IPS-15b (cell line): ENCODE results near the gene CD63.

Experiments used
- H3K27me3 ChIP-seq: one replicate; pipeline ENCODE4 v1.6.1; 2013; ENCODE audit warnings: low read length; ENCODE audit not compliant: control insufficient read depth, insufficient read depth
- H3K36me3 ChIP-seq: one replicate; pipeline ENCODE4 v1.6.1; 2013; ENCODE audit warnings: low read length; ENCODE audit not compliant: control insufficient read depth, insufficient read depth
- H3K4me1 ChIP-seq: one replicate; pipeline ENCODE4 v1.6.1; 2013; ENCODE audit warnings: mild to moderate bottlenecking, low read length; ENCODE audit not compliant: control insufficient read depth, insufficient read depth
- H3K4me3 ChIP-seq: one replicate; pipeline ENCODE4 v1.5.1; 2013; ENCODE audit warnings: low read depth, low read length
- H3K9ac ChIP-seq: one replicate; pipeline ENCODE4 v1.6.1; 2013; ENCODE audit warnings: low read depth, mild to moderate bottlenecking, low read length
- H3K9me3 ChIP-seq: one replicate; pipeline ENCODE4 v1.6.1; 2013; ENCODE audit warnings: mild to moderate bottlenecking, low read length; ENCODE audit not compliant: control insufficient read depth, insufficient read depth

Gene CD63

GRCh38 chr12:55736780-55737580, 8.2 kb upstream of the CD63 start:
- H3K9ac ChIP-seq = peak overlapping the region; percentile 14
- H3K9me3 ChIP-seq = no peaks in the 10 kb centered on the region
- peaks cover 10% of the 10 kb centered on the region for H3K4me1 ChIP-seq
- H3K27me3 ChIP-seq = no peaks in the 10 kb centered on the region
- peaks cover 5% of the 10 kb centered on the region for H3K36me3 ChIP-seq
- H3K4me3 ChIP-seq = no peak overlapping the region

GRCh38 chr12:55736076-55736475, 7.3 kb upstream of the CD63 start:
- Histone ChIP-seq H3K9ac (no peak overlapping the region), H3K36me3 (peaks cover 5% of the 10 kb centered on the region), H3K4me1 (peaks cover 7% of the 10 kb centered on the region), H3K9me3 (no peaks in the 10 kb centered on the region), H3K27me3 (no peaks in the 10 kb centered on the region), H3K4me3 (no peak overlapping the region)

GRCh38 chr12:55734595-55734994, 5.8 kb upstream of the CD63 start:
- H3K27me3 ChIP-seq = no peaks in the 10 kb centered on the region
- no peaks in the 10 kb centered on the region for H3K9me3 ChIP-seq
- peaks cover 5% of the 10 kb centered on the region for H3K36me3 ChIP-seq
- no peak overlapping the region for H3K9ac ChIP-seq
- H3K4me3 ChIP-seq = no peak overlapping the region
- H3K4me1 ChIP-seq = peaks cover 16% of the 10 kb centered on the region

- Histone ChIP-seq H3K9me3 (no peaks in the 10 kb centered on the region), H3K9ac (no peak overlapping the region), H3K4me1 (peaks cover 16% of the 10 kb centered on the region), H3K36me3 (peaks cover 5% of the 10 kb centered on the region), H3K4me3 (no peak overlapping the region), H3K27me3 (no peaks in the 10 kb centered on the region)
These were observed 5.0 kb upstream of the CD63 start for GRCh38 chr12:55733858-55734257.

- H3K9me3 ChIP-seq = no peaks in the 10 kb centered on the region
- no peak overlapping the region for H3K9ac ChIP-seq
- H3K27me3 ChIP-seq = no peaks in the 10 kb centered on the region
- peaks cover 16% of the 10 kb centered on the region for H3K4me1 ChIP-seq
- H3K4me3 ChIP-seq = no peak overlapping the region
- H3K36me3 ChIP-seq = peaks cover 5% of the 10 kb centered on the region
These were observed 4.3 kb upstream of the CD63 start for GRCh38 chr12:55733021-55733555.

DNA sequence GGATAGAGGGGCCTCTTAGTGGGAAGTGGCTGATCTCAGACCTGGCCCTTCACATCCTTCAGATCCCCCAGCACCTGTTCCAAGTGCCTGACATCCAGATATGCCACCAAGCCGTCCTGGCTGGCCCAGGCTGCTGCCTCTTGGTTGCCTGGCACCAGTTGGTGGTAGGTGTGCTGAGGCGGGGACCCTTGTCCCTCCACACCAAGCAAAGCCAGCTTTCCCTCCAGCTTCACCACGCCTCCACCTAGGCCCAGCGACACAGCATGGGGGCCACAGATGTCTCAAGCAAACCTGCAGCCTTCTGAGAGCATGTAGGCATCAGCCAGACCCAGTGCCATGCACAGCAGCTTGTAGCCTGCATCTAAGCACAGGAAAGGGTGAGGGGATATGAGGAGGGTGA, 3.5 kb upstream of the CD63 start:
- Histone ChIP-seq H3K9me3 (no peaks in the 10 kb centered on the region), H3K27me3 (no peaks in the 10 kb centered on the region), H3K4me3 (no peak overlapping the region), H3K36me3 (peaks cover 5% of the 10 kb centered on the region), H3K4me1 (peaks cover 19% of the 10 kb centered on the region), H3K9ac (no peak overlapping the region)

DNA sequence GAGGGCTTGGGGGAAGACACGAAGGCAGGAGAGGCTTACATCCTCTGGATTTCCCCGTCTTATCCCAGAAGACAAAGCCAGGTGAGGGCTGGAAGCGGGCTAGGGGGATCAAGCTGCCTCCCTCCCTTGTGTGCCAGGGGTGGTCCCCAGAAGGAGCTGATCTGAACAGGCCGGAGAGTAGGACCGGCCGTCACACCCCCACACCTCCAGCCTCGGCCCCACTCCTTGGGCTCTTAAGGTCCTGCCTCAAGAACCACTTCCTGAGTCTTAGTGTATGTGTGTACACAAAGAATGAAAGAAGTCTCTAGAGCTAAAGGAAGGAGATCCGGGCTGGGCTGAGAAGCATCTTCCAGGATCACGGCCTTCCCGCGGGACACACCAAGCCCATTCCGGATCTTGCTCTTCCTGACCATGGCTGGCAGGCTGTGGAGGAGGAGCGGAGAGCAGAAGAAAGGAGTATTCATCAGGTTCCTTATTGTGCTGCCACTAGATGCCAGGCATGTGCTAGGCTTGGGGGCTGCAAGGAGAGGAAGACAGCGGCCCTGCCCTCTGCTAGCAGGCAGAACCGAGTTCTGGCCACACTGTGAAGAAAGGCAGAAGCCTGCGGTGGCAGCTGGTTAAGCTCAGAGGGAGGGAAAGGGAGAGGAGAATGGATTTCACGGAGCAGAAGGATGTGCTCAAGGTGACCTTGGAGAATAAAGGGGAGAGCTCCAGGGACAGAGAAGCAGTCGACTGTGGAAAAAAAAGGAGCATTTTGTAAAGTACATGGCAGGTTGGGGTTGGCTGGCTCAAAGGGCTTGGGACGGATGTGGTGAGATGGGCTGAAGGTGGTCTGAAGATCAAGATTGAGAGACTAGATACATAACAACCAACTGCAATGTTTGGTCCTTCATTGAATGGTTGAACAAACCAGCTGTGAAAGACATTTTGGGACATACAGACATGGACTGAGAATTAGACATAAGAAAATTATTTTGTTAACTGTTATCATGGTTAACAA, 1.3 kb upstream of the CD63 start:
- H3K4me3 ChIP-seq = peak overlapping the region; percentile 94
- H3K4me1 ChIP-seq = peaks cover 17% of the 10 kb centered on the region
- H3K9ac ChIP-seq = peak overlapping the region; percentile 95
- peaks cover 24% of the 10 kb centered on the region for H3K36me3 ChIP-seq
- H3K27me3 ChIP-seq = no peaks in the 10 kb centered on the region
- H3K9me3 ChIP-seq = no peaks in the 10 kb centered on the region

GRCh38 chr12:55728186-55728938, 447 bp downstream of the CD63 start:
- H3K4me3 ChIP-seq = peak overlapping the region; percentile 94
- peaks cover 36% of the 10 kb centered on the region for H3K36me3 ChIP-seq

GRCh38 chr12:55727643-55728185, 1.1 kb downstream of the CD63 start:
- Histone ChIP-seq H3K9ac (peak overlapping the region; percentile 81), H3K9me3 (no peaks in the 10 kb centered on the region), H3K36me3 (peaks cover 36% of the 10 kb centered on the region), H3K4me1 (peaks cover 15% of the 10 kb centered on the region), H3K27me3 (no peaks in the 10 kb centered on the region), H3K4me3 (peak overlapping the region; percentile 94)

More at GRCh38 chr12:55728186-55728938, 447 bp downstream of the CD63 start:
- H3K9me3 ChIP-seq = no peaks in the 10 kb centered on the region
- peaks cover 17% of the 10 kb centered on the region for H3K4me1 ChIP-seq
- peak overlapping the region; percentile 95 for H3K9ac ChIP-seq
- H3K27me3 ChIP-seq = no peaks in the 10 kb centered on the region

GRCh38 chr12:55726971-55727370, 1.8 kb downstream of the CD63 start:
- Histone ChIP-seq H3K4me1 (peaks cover 15% of the 10 kb centered on the region), H3K9me3 (no peaks in the 10 kb centered on the region), H3K4me3 (peak overlapping the region; percentile 94), H3K36me3 (peaks cover 32% of the 10 kb centered on the region), H3K9ac (peak overlapping the region; percentile 81), H3K27me3 (no peaks in the 10 kb centered on the region)

GRCh38 chr12:55725556-55725955, 3.3 kb downstream of the CD63 start:
- H3K9me3 ChIP-seq = no peaks in the 10 kb centered on the region
- no peak overlapping the region for H3K9ac ChIP-seq
- no peak overlapping the region for H3K4me3 ChIP-seq
- no peaks in the 10 kb centered on the region for H3K27me3 ChIP-seq
- H3K36me3 ChIP-seq = peaks cover 32% of the 10 kb centered on the region
- peaks cover 11% of the 10 kb centered on the region for H3K4me1 ChIP-seq
